Measurements from ENCODE around the gene PDS5A.
"Not testable (repeated sequence)": the region's sequence is repeated elsewhere in the genome, so short reads cannot be mapped to it uniquely, and the experiment has no call there.

PDS5A gene

DNA sequence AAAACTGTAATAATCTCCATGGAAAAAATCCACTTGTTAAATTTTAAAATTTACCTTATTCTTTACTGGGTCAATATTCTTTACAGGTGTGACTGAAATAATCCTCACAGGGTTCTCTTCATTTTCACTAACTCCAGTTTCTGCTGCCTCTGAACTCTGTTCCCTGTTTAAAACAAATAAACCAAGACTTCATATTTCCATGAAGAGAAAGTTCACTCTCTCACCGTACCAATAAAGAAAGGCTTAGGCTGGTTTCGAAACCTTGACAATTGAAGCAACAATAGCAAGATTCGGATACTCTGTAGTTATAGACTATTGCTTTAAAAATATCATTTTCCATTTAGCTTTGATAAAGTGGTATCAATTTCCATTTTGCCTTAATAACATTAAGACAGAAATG, 135.8 kb downstream of the PDS5A start:
- DNase-seq (ENCODE audit: insufficient read length, low spot score) (no peak), FAIRE-seq (no peak)

DNA sequence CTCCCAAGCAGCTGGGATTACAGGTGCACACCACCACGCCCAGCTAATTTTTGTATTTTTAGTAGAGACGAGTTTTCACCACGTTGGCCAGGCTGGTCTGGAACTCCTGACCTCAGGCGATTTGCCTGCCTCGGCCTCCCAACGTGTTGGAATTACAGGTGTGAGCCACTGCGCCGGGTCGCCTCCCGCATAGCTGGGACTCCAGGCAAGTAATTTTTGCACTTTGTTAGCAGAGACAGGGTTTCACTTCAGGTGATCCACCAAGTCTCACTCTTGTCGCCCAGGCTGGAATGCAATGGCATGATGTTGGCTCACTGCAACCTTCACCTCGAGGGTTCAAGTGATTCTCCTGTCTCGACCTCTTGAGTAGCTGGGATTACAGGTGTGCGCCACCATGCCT, 137.2 kb downstream of the PDS5A start:
- not testable (repeated sequence) for FAIRE-seq

DNA sequence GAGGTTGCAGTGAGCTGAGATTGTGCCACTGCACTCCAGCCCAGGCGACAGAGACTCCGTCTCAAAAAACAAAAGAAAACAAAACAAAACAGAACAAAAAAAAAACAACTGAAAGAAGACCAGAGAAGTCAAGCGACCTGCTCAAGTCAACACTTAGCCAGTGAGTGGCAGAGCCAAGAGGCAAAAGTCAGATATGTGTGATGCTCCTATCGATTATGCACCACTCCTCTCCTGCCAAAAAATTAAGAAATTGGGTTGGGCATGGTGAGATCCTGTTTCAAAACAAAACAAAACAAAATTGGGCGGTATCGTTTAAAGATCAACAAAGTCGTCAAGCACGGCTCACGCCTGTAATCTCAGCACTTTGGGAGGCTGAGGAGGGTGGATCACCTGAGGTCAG, 137.7 kb downstream of the PDS5A start:
- FAIRE-seq (no peak), DNase-seq (ENCODE audit: insufficient read length, low spot score) (no peak)

More for the DNA sequence above, 137.2 kb downstream of the PDS5A start:
- not testable (repeated sequence) for DNase-seq (ENCODE audit: insufficient read length, low spot score)

GRCh38 chr4:39838431-39838830, 139.3 kb downstream of the PDS5A start:
- not testable (repeated sequence) for DNase-seq (ENCODE audit: insufficient read length, low spot score); FAIRE-seq

DNA sequence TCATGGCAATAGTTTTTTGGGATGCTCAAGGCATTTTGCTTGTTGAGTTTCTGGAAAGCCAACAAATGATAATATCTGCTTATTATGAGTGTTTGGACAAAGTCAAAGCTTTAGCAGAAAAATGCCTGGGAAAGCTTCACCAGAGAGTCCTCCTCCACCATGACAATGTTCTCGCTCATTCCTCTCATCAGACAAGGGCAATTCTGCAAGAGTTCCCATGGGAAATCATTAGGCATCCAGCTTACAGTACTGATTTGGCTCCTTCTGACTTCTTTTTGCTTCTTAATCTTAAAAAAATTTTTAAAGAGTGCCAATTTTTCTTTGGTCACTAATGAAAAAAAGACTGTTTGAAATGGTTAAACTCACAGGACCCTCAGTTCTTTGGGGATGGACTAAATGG, 143.4 kb downstream of the PDS5A start:
- DNase-seq (ENCODE audit: insufficient read length, low spot score) (no peak), FAIRE-seq (no peak)

DNA sequence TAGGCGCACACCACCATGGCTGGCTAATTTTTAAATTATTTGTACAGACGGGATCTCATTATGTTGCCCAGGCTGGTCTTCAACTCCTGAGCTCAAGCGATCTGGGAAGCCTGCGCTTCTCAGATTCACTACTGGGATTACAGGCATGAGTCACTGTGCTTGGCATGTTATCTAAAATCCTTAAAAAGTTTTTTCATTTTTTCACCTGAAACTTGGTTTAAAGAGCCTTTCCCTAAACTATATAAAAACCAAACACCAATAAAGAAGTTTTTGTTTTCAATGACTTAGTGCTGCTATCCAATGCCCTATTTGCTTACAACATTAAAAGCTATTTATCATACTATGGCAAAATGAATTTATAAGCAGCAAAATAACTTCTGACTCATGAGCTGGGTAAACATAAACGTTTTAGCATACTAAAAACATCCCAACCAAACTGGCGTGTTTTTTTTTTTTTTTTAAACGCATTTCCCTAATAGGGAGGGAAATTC, 151.9 kb downstream of the PDS5A start:
- FAIRE-seq: no peak
- no peak for DNase-seq (ENCODE audit: insufficient read length, low spot score)

DNA sequence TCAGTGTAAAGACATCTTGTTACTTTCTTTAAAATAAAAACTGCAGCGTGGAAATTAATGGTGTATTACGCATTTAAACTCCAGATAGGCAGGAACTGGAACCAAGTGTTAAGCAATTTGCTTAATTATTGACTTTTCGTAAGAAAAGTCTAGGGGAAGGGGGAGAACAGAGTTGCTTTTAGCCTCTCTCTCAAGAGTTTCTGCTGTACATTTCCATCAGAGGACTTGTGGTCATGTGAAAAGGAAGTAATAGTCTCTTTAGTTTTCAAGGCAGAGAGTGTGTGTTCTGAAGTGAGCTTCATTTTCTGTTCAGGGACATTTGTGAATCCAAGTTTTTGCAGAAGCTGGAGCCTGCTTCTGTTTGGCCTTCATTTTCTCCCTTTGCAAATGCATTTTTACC, 152.6 kb downstream of the PDS5A start:
- DNase-seq (ENCODE audit: insufficient read length, low spot score): no peak
- peak; percentile 26 for FAIRE-seq

- DNase-seq (ENCODE audit: insufficient read length, low spot score): no peak
Observed at GRCh38 chr4:39823191-39823590, 154.5 kb downstream of the PDS5A start.

GRCh38 chr4:39822662-39823061, 155.0 kb downstream of the PDS5A start:
- no peak for DNase-seq (ENCODE audit: insufficient read length, low spot score)
- FAIRE-seq: no peak

More at GRCh38 chr4:39823191-39823590, 154.5 kb downstream of the PDS5A start:
- FAIRE-seq: no peak

DNA sequence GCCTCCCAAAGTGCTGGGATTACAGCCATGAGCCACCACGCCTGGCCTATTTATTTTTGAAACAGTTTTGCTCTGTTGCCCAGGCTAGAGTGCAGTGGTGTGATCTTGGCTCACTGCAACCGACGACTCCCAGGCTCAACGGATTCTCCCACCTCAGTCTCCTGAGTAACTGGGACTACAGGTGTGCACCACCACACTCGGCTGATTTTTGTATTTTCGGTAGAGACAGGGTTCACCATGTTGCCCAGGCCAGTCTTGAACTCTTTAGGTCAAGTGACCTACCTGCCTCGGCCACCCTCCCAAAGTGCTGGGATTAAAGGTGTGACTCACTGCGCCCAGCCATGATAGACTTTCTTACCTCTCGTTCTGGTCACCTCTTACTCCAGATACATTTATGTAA, 155.8 kb downstream of the PDS5A start:
- FAIRE-seq (no peak), DNase-seq (ENCODE audit: insufficient read length, low spot score) (no peak)

DNA sequence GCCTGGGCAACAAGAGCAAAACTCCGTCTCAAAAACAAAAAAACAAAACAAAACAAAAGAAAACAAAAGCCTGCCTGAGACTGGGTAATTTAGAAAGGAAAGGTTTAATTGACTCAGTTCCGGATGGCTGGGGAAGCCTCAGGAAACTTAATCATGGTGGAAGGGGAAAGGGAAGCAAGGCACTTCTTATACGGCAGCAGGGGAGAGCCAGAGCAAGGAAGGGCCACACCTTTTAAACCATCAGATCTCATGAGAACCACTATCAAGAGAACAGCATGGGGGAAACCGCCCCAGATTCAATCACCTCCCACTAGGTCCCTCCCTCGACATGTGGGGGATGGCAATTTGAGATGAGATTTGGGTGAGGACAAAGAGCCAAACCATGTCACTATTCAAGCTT, 157.5 kb downstream of the PDS5A start:
- FAIRE-seq (no peak), DNase-seq (ENCODE audit: insufficient read length, low spot score) (no peak)

DNA sequence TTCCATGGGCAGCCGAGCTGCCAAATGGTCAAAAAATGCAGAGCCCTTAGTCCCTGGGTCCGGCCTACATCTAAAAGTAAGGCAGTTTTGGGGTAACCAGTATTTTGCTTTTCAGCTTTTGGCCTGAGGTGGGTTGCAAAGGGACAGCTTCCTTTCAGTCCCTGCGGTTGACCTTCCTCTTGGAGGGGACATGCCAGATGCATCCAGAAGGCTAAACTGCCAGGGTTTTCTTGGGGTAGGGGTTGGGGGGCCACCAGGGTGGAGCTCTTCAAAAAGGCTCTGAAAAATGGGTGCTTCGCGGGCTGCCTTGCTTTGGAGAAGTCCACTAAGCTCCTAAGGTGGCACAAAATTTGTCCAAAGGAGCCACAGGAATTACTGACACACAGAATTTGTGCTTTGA, 159.1 kb downstream of the PDS5A start:
- FAIRE-seq: no peak

GRCh38 chr4:39814403-39815185, 163.1 kb downstream of the PDS5A start:
- DNase-seq (ENCODE audit: insufficient read length, low spot score) (no peak), FAIRE-seq (no peak)

More for the DNA sequence above, 159.1 kb downstream of the PDS5A start:
- DNase-seq (ENCODE audit: insufficient read length, low spot score): no peak

- DNase-seq (ENCODE audit: insufficient read length, low spot score); FAIRE-seq: not testable (repeated sequence)
Observed at GRCh38 chr4:39813761-39814160, 163.9 kb downstream of the PDS5A start.

- DNase-seq (ENCODE audit: insufficient read length, low spot score); FAIRE-seq: not testable (repeated sequence)
Observed at GRCh38 chr4:39813033-39813432, 164.7 kb downstream of the PDS5A start.

DNA sequence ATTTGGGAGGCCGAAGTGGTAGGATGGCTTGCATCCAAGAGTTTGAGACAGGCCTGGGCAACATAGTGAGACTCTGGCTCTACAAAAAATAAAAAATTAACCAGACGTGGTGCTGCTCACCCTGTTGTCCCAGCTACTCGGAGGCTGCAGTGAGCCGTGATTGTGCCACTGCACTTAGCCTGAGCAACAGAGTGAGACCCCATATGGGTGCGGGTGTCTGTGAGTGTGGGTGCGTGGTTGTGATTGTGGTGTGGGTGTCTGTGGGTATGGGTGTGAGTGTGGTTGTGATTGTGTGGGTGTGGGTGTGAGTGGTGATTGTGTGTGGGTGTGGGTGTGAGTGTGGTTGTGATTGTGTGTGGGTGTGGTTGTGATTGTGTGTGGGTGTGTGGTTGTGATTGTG, 165.2 kb downstream of the PDS5A start:
- DNase-seq (ENCODE audit: insufficient read length, low spot score) (no peak), FAIRE-seq (no peak)

- FAIRE-seq (no peak), DNase-seq (ENCODE audit: insufficient read length, low spot score) (no peak)
Observed at GRCh38 chr4:39808231-39808749, 169.4 kb downstream of the PDS5A start.

DNA sequence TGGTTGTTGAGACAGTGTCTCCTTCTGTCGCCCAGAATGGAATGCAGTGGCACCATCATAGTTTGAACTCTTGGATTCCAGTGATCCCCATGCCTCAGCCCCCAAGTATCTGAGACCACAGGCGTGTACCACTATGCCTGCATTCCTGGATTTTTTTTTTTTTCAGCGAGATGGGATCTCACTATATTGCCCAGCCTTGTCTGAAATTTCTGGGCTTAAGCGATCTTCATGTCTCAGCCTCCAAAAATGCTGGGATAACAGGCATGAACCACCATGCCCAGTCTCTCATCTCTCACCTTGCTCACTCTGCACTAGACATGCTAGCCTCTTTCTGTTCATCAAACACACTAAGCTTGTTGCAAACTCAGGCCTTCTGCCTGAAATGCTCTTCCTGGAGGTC, 175.7 kb downstream of the PDS5A start:
- DNase-seq (ENCODE audit: insufficient read length, low spot score) (no peak), FAIRE-seq (no peak)

- DNase-seq (ENCODE audit: insufficient read length, low spot score); FAIRE-seq: not testable (repeated sequence)
Observed at GRCh38 chr4:39792976-39793375, 184.7 kb downstream of the PDS5A start.

DNA sequence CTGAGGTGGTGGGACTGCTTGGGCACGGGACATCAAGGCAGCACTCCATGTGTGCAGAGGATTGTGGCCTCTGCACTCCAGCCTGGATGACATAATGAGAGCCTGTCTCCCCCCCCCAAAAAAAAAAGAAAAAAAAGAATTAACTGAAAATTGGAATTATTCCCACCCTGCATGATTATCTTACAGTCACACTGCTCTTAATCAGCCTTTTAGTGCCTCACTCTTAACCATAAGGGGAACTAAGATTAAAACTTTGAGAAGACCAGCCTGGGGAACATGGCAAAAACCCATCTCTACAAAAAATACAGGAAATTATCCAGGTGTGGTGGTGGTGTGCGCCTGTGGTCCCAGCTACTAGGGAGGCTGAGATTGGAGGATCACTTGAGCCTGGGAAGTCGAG, 185.2 kb downstream of the PDS5A start:
- no peak for DNase-seq (ENCODE audit: insufficient read length, low spot score)
- no peak for FAIRE-seq

DNA sequence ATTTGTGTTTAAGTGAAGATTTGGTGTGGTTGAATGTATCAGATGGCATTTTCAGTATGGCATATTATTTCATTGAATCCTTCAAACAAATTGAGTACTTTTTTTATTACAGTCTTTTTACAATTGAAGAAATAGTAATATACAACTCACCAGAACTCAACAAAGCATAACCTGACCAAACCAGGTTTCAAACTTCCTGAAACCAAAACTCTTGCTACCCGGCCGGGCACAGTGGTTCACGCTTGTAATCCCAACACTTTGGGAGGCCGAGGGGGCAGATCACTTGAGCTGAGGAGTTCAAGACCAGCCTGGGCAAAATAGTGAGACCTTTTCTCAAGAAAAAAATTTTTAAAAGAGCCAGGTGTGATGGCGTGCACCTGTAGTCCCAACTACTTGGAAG, 185.6 kb downstream of the PDS5A start:
- FAIRE-seq (no peak), DNase-seq (ENCODE audit: insufficient read length, low spot score) (no peak)

DNA sequence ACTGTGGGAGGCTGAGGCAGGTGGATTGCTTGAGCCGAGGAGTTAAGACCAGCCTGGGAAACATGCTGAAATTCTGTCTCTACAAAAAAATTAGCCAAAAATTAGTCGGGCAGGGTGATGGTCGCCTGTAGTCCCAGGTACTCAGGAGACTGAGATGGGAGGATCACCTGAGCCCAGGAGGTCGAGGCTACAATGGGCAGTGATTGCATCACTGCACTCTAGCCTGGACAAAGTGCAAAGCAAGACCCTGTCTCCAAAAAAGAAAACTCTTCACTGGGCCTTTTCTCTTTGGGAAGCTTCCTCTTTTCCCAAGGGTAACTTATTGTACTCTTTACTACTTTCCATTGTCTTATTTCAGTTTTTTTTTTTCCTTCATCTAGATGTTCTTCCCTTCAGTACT, 190.9 kb downstream of the PDS5A start:
- FAIRE-seq (no peak), DNase-seq (ENCODE audit: insufficient read length, low spot score) (no peak)

Measured in GM19239 (cell line).